Stimulated activated CD4-positive, alpha-beta T cell treated with anti-CD3 and anti-CD28 coated beads, Interleukin-12 subunit alpha, Interleukin-12 subunit beta, amount 100 ng/mL, for 24 hours (primary cell): ENCODE data around the gene PACRG.

Experiments used
- DNase-seq, 2 experiments: peaks; one replicate each; pipeline ENCODE4 v3.0.0-alpha.2; 2020; ENCODE audit warnings: low read depth in 2 of 2

PACRG gene

GRCh38 chr6:162710419-162710818 lies 17.4 kb upstream of the PACRG start:
- no peak for DNase-seq

DNA sequence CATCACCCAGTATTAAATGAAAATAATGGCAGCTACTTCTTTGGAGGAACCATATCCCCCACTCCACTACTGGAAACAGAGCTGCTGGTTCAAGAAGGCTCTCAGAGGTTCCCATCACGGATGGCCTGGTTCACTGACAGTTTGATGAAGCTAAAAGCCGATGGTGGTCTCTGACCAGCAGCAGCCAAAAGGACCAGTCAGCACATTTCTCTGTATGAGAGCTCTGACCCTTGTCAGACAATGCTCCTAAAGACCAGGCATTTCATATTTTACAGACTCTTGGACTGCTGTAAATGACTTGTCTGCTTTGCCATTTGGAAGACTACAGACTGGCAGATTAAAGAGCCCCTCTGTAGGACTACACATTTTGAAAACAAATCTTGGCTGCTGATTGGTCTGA lies 16.8 kb upstream of the PACRG start:
- no peak for DNase-seq

- DNase-seq, result no peak
Observed at GRCh38 chr6:162711376-162711775, 16.4 kb upstream of the PACRG start.

- no peak for DNase-seq
Observed at GRCh38 chr6:162712694-162713093, 15.1 kb upstream of the PACRG start.

DNA sequence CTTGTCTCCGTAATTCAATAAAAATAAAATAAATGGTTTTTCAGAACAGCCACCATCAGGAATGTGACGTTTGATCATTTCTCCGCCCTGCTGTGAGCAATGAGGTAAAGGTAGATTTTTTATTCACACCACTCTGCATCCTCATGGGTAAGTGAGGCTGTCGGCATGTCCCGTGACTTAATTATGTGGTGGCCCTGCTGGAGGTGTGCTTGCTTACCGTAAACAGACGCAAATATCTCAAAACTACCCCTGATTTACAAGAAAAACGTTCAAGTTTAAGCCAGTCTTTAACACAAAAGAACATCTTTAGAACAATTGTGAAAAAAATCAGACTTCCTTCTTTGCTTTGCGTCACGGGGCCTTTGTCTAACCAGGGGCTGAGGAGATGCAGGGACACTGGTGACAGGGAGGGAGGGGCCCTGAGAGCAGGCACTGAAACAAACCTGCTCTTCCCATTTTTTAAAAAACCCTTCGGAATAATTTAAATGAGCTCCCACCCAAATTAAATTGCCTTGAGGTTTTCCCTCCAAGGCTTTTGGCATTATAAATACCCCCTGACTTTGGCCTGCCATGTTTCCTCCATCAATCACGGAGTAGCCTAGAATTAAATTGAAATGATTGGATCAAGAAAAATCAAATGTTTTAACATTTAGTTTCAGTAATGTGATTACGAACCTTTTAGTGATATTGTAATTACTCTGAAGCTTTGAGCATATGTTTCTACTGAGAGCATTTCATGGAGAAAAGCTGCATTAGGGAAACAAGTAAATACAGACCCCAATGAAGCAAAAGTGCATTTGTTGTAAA lies 13.6 kb upstream of the PACRG start:
- DNase-seq, result no peak

GRCh38 chr6:162715601-162716000 lies 12.2 kb upstream of the PACRG start:
- no peak for DNase-seq

GRCh38 chr6:162719528-162719927 lies 8.2 kb upstream of the PACRG start:
- DNase-seq, result no peak

- DNase-seq, result no peak
Observed at GRCh38 chr6:162721404-162721687, 6.4 kb upstream of the PACRG start.

DNA sequence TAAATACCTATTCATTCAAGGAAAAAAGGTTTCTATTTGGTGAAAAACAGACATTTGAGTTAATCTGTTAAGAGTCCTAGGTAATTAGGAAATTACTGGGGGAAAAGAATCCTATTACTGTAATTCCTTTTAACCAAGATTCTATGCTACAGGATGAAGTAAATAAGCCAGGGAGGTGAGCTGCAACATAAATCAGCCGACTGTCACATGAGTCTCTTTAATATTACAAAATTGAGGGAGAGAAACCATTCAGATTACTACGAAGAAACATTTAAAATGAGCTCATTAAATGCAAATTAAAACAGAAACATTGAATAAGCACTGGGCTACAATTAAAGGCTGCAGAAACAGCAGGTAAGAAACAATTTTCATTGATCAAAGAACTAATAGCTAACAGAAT lies 5.5 kb upstream of the PACRG start:
- DNase-seq, result no peak

GRCh38 chr6:162722633-162723032 lies 5.1 kb upstream of the PACRG start:
- no peak for DNase-seq

DNA sequence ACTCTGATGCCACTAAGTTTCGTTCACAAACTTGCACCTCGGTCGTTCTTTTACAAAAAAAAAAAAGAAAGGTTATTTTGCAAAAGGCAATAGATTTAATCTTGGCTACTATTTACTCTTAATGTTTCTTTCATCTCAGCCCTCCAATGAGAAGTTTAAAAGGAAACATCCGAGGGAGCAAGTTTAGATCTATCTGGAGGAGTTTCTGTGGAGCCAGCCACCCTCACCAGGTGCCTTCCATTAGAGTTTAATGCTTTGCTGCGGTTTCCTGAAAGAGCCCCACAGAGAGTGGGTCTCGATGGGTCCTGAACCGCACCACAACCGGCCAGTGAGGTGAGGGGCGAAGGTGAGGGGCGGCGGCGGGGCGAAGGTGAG lies 840 bp upstream of the PACRG start:
- DNase-seq, result no peak

DNA sequence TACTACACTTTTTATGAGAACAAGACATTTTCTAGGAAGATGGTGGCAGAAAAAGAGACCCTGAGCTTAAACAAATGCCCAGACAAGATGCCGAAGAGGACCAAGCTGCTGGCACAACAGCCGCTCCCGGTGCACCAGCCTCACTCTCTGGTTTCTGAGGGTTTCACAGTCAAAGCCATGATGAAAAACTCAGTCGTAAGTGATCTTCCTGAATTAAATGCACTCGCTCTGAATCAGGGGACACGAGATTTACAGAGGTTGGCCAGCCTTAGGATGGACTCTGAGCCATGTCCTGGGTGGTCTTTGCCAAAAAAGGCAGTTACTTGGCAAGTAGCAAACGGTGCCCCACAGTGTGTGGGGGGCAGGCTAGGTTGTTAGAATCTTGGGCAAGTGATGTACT lies 423 bp downstream of the PACRG start:
- no peak for DNase-seq

- DNase-seq, result no peak
Observed at GRCh38 chr6:162728706-162729105, 932 bp downstream of the PACRG start.

DNA sequence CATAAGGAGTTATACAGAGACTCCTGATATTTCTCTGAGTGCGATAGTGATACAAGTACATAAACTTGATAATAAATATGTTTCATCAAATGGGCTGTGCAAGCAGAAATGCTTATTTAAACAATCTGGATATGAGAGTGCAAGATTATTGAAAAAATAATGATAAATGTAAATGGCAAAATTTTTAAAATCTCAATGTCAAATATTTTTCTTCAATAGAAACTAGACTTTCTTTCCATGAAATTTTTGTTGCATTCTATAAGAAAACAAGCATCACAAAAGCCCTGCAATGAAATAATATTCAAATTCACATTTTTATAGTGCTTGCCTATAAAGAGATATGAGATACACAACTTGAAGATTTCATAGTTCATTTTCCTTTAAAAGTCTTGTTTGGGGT lies 2.7 kb downstream of the PACRG start:
- DNase-seq, result no peak

DNA sequence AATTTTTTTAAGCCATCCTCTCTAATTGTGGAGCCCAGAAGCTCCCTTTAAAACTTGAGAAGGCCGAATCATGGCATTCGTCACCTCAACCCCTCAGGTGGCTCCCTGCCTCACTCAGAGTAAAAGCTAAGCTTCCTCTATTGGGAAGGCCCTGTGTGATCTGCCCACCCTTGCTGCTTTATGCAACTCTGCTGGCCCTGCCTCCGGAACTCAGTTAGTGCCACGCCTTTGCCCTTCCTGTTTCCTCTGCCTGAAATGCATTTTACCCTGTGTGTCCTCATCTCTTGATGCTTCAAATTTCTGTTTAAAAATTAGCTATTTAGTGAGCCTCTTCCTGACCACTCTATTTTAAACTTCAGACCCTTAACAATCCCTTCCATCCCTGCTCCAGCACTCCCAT lies 5.7 kb downstream of the PACRG start:
- no peak for DNase-seq

DNA sequence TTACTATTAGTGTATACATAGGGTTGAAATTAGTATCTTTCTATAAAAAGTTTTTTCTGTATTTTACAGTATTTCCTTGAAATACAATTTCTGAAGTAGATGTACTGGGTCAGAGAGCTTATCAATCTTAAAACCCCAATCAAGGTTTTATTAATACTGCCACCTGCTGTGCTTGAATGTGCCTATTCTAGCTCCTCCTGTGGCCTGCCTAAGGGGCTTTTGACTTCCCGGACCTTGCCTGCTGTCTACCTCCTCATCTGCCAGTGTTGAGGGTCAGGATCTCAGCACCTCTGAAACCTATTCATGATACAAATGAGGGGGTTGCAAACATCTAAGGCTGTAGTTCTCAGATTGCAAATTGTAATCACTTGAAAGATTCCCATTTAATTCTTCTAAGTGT lies 9.2 kb downstream of the PACRG start:
- no peak for DNase-seq

DNA sequence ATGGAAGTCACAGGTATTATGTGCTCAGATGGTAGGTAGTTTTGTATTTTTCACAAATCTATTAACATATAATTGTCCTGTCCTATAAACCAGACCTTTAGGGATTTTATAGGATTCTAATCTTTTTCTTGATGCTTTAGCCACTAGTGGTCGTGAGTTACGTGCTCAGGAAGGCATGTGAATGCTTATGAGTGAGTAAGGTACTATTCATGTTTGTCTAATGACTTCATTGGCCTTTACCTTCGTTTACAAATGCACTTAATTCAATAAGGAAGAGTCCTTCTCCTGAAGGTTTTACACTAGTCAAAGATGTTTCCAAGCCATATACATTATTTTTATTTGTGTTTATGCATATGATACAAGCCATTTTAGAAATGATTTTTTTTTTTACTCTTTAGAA lies 23.0 kb downstream of the PACRG start:
- no peak for DNase-seq

- DNase-seq, result no peak
Observed at GRCh38 chr6:162751211-162751859, 23.6 kb downstream of the PACRG start.

DNA sequence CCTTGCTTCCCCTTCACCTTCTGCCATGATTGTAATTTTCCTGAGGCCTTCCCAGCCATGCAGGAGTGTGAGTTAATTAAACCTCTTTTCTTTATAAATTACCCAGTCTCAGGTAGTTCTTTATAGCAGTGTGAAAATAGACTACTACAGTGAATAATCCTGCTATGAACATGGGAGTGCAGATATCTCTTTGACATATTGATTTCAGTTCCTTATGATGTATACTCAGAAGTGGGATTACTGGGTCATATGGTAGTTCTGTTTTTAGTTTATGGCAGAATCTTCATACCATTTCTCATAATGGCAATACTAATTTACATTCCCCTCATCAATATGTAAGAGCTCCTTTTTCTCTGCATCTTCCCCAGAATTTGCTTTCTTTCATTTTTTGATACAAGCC lies 26.0 kb downstream of the PACRG start:
- no peak for DNase-seq

DNA sequence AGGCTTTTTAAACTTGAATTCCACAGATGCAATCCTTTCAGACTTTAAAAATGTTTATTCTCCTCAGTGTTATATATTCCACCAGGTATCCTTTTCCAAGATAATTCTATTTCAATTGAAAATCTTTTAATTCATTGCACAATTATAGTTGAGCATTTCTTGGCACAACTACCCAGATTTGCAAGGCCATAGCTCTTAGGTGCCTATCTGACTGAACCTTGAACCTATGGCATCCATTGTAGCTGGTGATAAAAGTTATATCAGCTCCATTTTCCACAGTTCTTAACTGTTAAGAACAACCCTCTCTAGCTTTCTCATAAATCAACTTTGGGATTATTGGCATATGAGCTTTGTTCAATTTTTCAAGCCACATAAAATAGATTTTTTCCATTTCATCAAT lies 42.4 kb downstream of the PACRG start:
- no peak for DNase-seq

- no peak for DNase-seq
Observed at GRCh38 chr6:162770955-162771354, 43.2 kb downstream of the PACRG start.

DNA sequence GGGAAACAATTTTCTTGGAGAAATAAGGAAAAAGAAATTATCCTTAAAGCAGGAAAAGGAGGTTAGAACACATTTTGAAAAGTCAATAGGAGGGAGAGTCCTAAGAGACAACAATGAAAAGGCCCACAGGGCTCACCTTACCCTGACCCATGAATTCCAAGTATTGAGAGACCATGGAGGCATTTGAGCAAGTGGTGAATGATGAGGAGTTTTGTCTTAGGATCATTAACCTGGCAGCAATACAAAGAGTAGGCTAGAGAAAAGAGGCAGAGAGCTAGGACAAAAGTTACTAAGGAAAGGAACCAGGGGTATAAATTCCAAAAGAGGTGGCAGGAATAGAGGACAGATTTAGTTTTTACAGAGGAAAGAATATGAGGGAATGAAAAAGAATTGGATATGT lies 44.7 kb downstream of the PACRG start:
- DNase-seq, result no peak

DNA sequence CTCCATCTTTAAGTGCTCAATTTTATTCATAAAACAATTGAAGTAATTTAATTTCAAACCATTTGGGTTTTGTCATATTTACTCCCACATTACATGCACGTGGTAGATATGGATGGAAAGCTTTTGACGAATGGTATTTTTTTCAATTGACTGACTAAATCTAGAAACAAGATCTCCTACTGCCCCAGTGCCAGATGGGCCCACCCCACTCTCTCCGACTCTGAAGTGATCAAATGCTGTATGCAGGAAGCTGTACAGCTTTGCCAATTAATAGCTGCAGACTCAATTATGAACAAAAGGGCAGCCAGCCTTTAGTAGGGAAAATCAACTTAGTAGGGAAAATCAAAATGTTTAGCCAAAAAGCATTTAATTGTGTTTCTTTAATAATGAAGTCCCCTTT lies 46.2 kb downstream of the PACRG start:
- DNase-seq, result no peak

DNA sequence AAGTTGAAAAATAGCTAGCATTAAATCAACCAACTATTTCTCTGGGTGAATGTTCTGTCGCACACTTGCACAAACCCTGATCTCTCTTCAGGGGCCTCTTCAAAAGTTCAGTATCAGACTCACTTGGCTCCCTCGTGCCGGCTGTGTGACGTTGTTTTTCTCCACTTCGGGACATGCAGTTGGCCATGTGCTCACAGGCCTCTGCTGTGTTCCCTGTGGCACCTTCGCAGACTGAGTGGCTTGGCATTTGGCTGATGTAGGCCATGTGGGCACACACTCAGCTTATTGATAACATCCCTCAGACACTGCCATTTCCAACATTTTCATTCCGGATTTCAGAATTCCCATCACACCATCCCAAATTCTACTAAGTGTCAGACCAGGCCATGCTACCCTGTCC lies 49.3 kb downstream of the PACRG start:
- DNase-seq, result no peak
